Duodenal mucosa (tissue), 2 donors: ENCODE results near the gene HPSE2.

Experiments used
- H3K27ac ChIP-seq: one replicate; pipeline ENCODE4 v1.7.0; 2013; ENCODE audit warnings: low read depth, low read length
- H3K27me3 ChIP-seq, 2 donors: one replicate each; pipeline ENCODE4 v1.7.0; 2013; ENCODE audit warnings: low read length in 2 of 2, control low read depth in 1 of 2; ENCODE audit not compliant: insufficient read depth in 2 of 2, control insufficient read depth in 1 of 2
- H3K36me3 ChIP-seq, 2 donors: one replicate each; pipeline ENCODE4 v1.7.0; 2013; ENCODE audit warnings: low read length in 2 of 2, control low read depth in 1 of 2; ENCODE audit not compliant: insufficient read depth in 2 of 2, control insufficient read depth in 1 of 2
- H3K4me1 ChIP-seq, 2 donors: one replicate each; pipeline ENCODE4 v1.7.0; 2013; ENCODE audit warnings: low read length in 2 of 2, control low read depth in 1 of 2; ENCODE audit not compliant: insufficient read depth in 2 of 2, control insufficient read depth in 1 of 2
- H3K4me3 ChIP-seq, 2 donors: one replicate each; pipeline ENCODE4 v1.7.0; 2013; ENCODE audit warnings: low read length in 2 of 2, low read depth in 1 of 2
- H3K9ac ChIP-seq, 2 donors: one replicate each; pipeline ENCODE4 v1.7.0; 2013; ENCODE audit warnings: low read length in 2 of 2, low read depth in 1 of 2
- H3K9me3 ChIP-seq, 2 donors: one replicate each; pipeline ENCODE4 v1.7.0; 2013; ENCODE audit warnings: low read length in 2 of 2, control low read depth in 1 of 2; ENCODE audit not compliant: control insufficient read depth in 1 of 2

The HPSE2 gene

DNA sequence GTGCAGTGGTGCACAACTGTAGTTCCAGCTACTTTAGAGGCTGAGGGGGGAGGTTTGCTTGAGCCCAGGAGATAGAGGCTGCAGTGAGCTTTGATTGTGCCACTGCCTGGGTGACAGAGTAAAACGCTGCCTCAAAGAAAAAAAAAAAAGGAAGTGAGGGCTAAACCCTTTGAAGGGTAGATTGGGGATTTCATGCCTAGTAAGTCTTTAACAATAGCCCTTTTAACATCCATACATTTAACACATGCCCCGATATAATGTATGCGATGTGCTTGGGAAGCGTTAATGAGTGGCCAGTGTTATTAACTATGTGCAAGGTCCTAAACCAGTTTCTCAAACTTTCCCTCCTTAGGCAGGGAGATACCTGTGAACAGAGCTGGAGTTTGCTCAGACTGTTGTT lies 559.8 kb downstream of the HPSE2 start:
- Histone ChIP-seq H3K27me3 (no peaks in the 10 kb centered on the region), H3K27ac (no peak overlapping the region), H3K9ac (no peak overlapping the region), H3K4me3 (no peak overlapping the region), H3K36me3 (no peaks in the 10 kb centered on the region), H3K9me3 (no peaks in the 10 kb centered on the region), H3K4me1 (no peaks in the 10 kb centered on the region)

GRCh38 chr10:98673171-98673782 lies 562.4 kb downstream of the HPSE2 start:
- Histone ChIP-seq H3K27me3 (no peaks in the 10 kb centered on the region), H3K4me3 (no peak overlapping the region), H3K36me3 (no peaks in the 10 kb centered on the region), H3K27ac (no peak overlapping the region), H3K9ac (no peak overlapping the region), H3K4me1 (no peaks in the 10 kb centered on the region), H3K9me3 (no peaks in the 10 kb centered on the region)

DNA sequence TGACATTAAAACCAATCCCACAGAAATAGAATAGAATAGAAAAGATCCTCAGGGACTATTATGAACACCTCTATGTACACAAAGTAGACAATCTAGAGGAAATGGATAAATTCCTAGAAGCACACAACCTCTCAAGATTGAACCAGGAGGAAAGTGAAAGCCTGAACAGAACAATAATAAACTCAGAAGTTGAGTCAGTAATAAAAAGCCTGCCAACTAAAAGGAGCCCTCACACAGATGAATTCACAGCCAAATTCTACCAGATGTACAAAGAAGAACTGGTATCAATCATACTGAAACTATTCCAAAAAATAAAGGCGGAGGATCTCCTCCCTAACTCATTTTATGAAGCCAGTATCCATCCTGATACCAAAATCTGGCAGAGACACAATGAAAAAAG lies 568.6 kb downstream of the HPSE2 start:
- Histone ChIP-seq H3K36me3 (no peaks in the 10 kb centered on the region), H3K4me3 (no peak overlapping the region), H3K9ac (no peak overlapping the region), H3K27ac (no peak overlapping the region), H3K4me1 (no peaks in the 10 kb centered on the region), H3K9me3 (peaks cover 0 to 16% of the 10 kb centered on the region in 2 donors), H3K27me3 (no peaks in the 10 kb centered on the region)

GRCh38 chr10:98666276-98666675 lies 569.4 kb downstream of the HPSE2 start:
- H3K4me3 ChIP-seq: no peak overlapping the region
- no peaks in the 10 kb centered on the region for H3K36me3 ChIP-seq
- no peak overlapping the region for H3K27ac ChIP-seq
- peaks cover 0 to 16% of the 10 kb centered on the region in 2 donors for H3K9me3 ChIP-seq
- no peaks in the 10 kb centered on the region for H3K27me3 ChIP-seq
- H3K9ac ChIP-seq: no peak overlapping the region
- no peaks in the 10 kb centered on the region for H3K4me1 ChIP-seq

DNA sequence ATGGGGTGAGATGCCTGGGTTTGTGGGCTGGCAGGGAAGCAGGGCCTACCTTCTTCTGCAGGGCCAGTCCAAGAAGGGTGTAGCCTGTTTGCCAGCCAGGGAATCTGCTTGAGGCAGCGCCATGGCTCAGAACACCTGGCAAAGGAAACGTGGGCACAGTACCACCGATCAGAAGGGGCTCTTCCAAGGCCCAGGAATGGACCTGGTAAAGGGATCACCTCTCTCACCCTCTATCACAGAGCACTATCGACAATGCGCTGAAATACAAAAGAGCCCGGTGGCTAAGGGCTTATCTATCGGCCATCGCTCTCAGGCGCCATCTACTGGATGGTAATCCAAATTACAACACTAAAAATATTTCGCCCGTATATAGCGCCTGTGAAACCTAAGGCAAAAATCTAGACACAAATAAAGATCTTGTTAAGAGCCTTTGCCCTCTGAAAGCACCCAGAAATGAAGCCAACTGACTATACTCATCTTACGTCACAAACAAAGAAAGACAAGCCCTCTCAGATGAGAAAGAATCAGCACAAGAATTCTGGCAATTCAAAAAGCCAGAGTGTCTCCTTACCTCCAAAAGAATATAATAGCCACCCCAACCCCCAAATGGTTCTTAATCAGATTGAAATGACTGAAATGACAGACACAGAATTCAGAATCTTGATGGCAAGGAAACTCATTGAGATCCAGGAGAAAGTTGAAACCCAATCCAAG lies 571.2 kb downstream of the HPSE2 start:
- Histone ChIP-seq H3K4me3 (no peak overlapping the region), H3K4me1 (no peaks in the 10 kb centered on the region), H3K36me3 (no peaks in the 10 kb centered on the region), H3K9me3 (peaks cover 0 to 16% of the 10 kb centered on the region in 2 donors), H3K27ac (no peak overlapping the region), H3K27me3 (no peaks in the 10 kb centered on the region), H3K9ac (no peak overlapping the region)

- H3K36me3 ChIP-seq: no peaks in the 10 kb centered on the region
- peaks cover 0 to 6% of the 10 kb centered on the region in 2 donors for H3K9me3 ChIP-seq
- H3K27me3 ChIP-seq: no peaks in the 10 kb centered on the region
- H3K4me3 ChIP-seq: no peak overlapping the region
- no peaks in the 10 kb centered on the region for H3K4me1 ChIP-seq
- H3K9ac ChIP-seq: no peak overlapping the region
- H3K27ac ChIP-seq: no peak overlapping the region
Observed at GRCh38 chr10:98659951-98660350, 575.7 kb downstream of the HPSE2 start.

DNA sequence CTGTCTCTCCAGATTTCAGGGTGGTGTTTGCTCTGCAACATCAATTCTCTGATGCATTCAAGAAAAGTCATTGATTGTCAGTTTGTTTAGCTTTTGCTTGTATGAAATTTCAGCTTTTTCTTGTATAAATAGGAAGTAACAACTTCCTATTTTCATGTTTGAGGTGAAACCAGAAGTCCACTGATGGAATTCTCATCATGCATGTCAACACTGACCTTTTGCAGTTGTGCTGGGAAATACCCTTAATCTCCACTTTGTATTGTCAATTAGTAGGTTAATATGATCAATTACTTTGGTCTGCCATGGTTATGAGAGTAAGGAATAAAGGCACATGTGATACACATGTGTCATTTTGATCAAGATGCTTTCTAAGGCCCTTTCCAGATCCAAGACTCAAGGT lies 580.2 kb downstream of the HPSE2 start:
- H3K9me3 ChIP-seq: no peaks in the 10 kb centered on the region
- no peaks in the 10 kb centered on the region for H3K27me3 ChIP-seq
- H3K36me3 ChIP-seq: no peaks in the 10 kb centered on the region
- no peak overlapping the region for H3K9ac ChIP-seq
- H3K4me3 ChIP-seq: no peak overlapping the region
- H3K27ac ChIP-seq: no peak overlapping the region
- H3K4me1 ChIP-seq: no peaks in the 10 kb centered on the region

DNA sequence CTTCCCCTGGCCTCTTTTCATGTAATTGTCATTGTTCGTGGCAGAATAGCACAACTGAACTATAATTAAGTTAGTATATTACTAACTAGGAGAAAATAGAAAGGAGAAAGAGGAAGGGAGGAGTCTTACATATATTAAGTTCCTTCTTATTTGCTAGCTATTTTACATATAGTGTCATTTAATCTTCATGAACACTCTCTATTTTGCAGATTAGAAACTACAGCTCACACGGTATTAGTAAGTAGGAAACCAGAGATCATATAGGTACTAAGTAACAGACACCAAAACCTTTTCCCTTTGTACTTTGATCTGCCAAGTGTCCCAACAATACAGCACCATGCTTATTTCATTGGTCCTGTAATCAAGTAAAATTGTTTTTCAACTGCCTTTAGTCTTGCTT lies 586.5 kb downstream of the HPSE2 start:
- no peaks in the 10 kb centered on the region for H3K27me3 ChIP-seq
- H3K36me3 ChIP-seq: no peaks in the 10 kb centered on the region
- H3K9me3 ChIP-seq: no peaks in the 10 kb centered on the region
- H3K9ac ChIP-seq: no peak overlapping the region
- H3K4me1 ChIP-seq: peaks cover 0 to 2% of the 10 kb centered on the region in 2 donors
- H3K27ac ChIP-seq: no peak overlapping the region
- H3K4me3 ChIP-seq: no peak overlapping the region

GRCh38 chr10:98646998-98647917 lies 588.4 kb downstream of the HPSE2 start:
- H3K27ac ChIP-seq: no peak overlapping the region
- H3K9me3 ChIP-seq: no peaks in the 10 kb centered on the region
- H3K9ac ChIP-seq: no peak overlapping the region
- H3K4me1 ChIP-seq: peaks cover 0 to 2% of the 10 kb centered on the region in 2 donors
- no peak overlapping the region for H3K4me3 ChIP-seq
- no peaks in the 10 kb centered on the region for H3K27me3 ChIP-seq
- no peaks in the 10 kb centered on the region for H3K36me3 ChIP-seq

GRCh38 chr10:98644466-98644865 lies 591.2 kb downstream of the HPSE2 start:
- peaks cover 0 to 2% of the 10 kb centered on the region in 2 donors for H3K4me1 ChIP-seq
- no peaks in the 10 kb centered on the region for H3K27me3 ChIP-seq
- H3K9me3 ChIP-seq: no peaks in the 10 kb centered on the region
- H3K36me3 ChIP-seq: no peaks in the 10 kb centered on the region
- H3K4me3 ChIP-seq: no peak overlapping the region
- H3K9ac ChIP-seq: no peak overlapping the region
- H3K27ac ChIP-seq: no peak overlapping the region
